Mucosa of descending colon (tissue), 3 donors: ENCODE measurements around the gene RASAL3. TPM values are rescaled to one million over a fixed set of nuclear protein-coding genes. Genes with fewer than 3 reads are reported as not detected.

Source experiments
- ATAC-seq: fragments of 200-7000 bp; cut with Tn5 transposase; one replicate; pipeline ENCODE4 v1.9.1; 2020; ENCODE audit warnings: mild to moderate bottlenecking, moderate library complexity
- DNase-seq, 3 donors: peaks; one replicate each; pipeline ENCODE4 v3.0.0-alpha.2; 2020
- H3K36me3 ChIP-seq: fragments of 200-600 bp; one replicate; pipeline ENCODE4 v1.8.0; 2021; ENCODE audit warnings: low read depth, mild to moderate bottlenecking
- H3K4me1 ChIP-seq: fragments of 200-600 bp; one replicate; pipeline ENCODE4 v1.8.0; 2021; ENCODE audit warnings: low read depth, mild to moderate bottlenecking
- H3K4me3 ChIP-seq: fragments of 200-600 bp; one replicate; pipeline ENCODE4 v1.8.0; 2021; ENCODE audit warnings: mild to moderate bottlenecking
- H3K9me3 ChIP-seq: fragments of 200-600 bp; one replicate; pipeline ENCODE4 v1.8.0; 2021; ENCODE audit warnings: mild to moderate bottlenecking
- intact Hi-C, 2 donors: fragments of 100-400 bp; cut with DNase I in 1 of 2; cut with micrococcal nuclease in 1 of 2; formaldehyde crosslinking; loops; one replicate each; pipeline versions ENCODE4 v1.11.0 to v1.11.1; 2022; cut with DNase I, micrococcal nuclease
- total RNA-seq, 3 donors: library from RNA; stranded (reverse); fragmentation: NEBNext Ultra II Directional in 2 of 3; extraction: Animal tissue kit (Norgen Biotek cat#: 25700) in 2 of 3; gene quantifications; one replicate each; pipeline versions ENCODE4 v1.2.1 to v1.2.4, GENCODE V29; 2021 to 2023
- TF ChIP-seq, protein P1 (sequence below): fragments of 200-600 bp; IDR thresholded peaks from one replicate; pipeline ENCODE4 v1.8.0; 2022; ENCODE audit warnings: antibody characterized with exemption, mild to moderate bottlenecking
- donor health status: DM: no; HTN: no; CAD: no; lungs with moderate emphysema.
- donor health status: DM: no; HTN: no; CAD: no.
- donor health status: DM: no; HTN: yes; CAD: no.

Gene RASAL3
- total RNA-seq, 3 donors from 2014 or later = 4.0 to 5.2 (median 5.1) TPM

DNA sequence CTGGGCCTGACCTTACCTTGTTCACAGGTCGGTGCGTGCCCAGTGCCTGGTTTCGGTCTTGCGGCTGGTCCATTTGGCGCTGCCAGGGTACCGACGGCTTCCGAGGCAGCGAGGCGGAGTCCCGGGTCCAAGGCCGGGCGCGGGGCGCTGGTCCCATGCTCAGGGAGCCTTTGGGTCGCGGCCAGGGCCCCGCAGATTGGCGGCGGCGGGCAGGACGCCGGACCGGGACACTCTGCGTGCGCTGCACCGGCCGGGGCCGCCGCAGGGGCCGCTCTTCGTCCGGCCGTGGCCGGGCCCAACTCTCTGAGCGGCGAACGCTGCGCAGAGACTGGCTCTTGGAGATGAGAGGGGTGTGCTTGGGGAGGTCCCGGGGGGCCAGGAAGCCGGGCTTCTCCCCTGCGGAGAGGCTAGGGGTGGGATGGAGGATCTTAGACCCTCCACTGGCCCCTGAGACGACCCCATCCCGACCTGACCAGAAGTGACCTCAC lies 11.2 kb downstream of the RASAL3 start:
- ATAC-seq (peak; percentile 6), DNase-seq (no peak)
- intact Hi-C loops = no loop called here
- TF ChIP-seq, protein P1, sequence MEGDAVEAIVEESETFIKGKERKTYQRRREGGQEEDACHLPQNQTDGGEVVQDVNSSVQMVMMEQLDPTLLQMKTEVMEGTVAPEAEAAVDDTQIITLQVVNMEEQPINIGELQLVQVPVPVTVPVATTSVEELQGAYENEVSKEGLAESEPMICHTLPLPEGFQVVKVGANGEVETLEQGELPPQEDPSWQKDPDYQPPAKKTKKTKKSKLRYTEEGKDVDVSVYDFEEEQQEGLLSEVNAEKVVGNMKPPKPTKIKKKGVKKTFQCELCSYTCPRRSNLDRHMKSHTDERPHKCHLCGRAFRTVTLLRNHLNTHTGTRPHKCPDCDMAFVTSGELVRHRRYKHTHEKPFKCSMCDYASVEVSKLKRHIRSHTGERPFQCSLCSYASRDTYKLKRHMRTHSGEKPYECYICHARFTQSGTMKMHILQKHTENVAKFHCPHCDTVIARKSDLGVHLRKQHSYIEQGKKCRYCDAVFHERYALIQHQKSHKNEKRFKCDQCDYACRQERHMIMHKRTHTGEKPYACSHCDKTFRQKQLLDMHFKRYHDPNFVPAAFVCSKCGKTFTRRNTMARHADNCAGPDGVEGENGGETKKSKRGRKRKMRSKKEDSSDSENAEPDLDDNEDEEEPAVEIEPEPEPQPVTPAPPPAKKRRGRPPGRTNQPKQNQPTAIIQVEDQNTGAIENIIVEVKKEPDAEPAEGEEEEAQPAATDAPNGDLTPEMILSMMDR = no peak
- H3K9me3 ChIP-seq = no peaks in the 10 kb centered on the region
- peaks cover 29% of the 10 kb centered on the region for H3K4me1 ChIP-seq
- H3K4me3 ChIP-seq = no peak overlapping the region
- no peaks in the 10 kb centered on the region for H3K36me3 ChIP-seq

DNA sequence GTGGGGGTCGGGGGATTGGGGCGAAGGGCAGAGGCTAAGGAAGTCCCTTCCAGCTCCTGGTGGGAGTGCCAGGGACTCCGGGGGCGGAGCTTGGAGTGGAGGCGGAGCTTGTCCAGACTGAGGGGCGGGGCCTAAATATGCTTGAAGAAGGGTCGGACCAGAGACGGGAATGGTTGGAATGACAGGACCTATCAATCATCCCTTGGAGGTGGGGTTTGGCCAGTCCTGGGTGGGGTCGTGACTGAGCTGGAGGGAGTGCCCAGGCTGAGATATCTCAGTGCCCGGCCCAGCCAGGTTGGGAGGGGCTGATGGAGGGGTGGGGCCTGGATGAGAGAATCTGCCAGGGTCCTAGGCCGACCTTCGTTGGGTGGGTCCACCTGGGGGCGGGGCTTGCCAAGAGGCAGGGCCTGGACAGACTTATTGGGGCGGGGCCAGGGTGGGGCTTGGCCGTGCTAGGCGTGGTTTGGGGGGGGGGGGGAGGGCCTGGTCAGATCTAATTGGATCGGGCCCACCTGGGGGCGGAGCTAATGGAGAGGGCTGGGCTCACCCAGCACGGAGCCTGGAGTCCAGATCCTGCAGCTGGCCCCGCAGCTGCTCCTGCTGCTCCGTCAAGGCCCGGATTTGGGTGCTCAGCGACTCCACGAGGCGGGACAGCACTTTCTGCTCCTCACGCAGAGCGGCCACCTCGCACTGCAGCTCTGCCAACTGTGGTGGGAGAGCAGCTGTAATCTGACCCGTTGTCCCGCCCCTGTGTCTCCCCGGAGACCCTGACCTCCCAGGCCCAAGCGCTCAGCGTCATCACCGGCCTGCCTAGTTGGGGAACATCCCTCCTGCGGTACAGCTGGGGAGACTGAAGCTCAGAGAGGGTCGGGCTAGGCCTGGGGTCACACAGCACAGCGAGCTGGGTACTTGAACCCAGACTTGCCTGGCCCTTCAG lies 12.0 kb downstream of the RASAL3 start:
- DNase-seq = peak; percentile 86 to 90 (median 88)
- H3K4me3 ChIP-seq = no peak overlapping the region
- H3K36me3 ChIP-seq = no peaks in the 10 kb centered on the region
- peak; percentile 72 for ATAC-seq
- no peaks in the 10 kb centered on the region for H3K9me3 ChIP-seq
- peaks cover 23% of the 10 kb centered on the region for H3K4me1 ChIP-seq
- TF ChIP-seq, protein P1 = no peak
- intact Hi-C loops = no loop called here

DNA sequence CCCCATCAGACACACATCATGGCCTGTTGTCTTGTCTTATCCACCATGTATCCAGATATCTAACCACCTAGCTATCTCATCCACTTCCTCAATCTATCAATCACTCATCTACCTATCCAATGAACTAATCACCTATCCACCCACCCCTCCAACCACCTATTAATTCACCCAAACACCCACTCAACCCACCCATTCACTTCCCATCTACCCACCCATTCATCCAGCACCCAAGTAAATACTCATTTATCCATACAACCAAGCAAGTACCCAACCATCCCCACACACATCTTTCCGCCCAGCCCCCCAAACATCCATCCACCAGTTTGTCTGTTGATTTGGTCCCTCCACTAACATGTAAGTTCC lies 13.8 kb downstream of the RASAL3 start:
- H3K9me3 ChIP-seq = no peaks in the 10 kb centered on the region
- ATAC-seq (no peak), DNase-seq (no peak)
- no peak overlapping the region for H3K4me3 ChIP-seq
- no peaks in the 10 kb centered on the region for H3K36me3 ChIP-seq
- TF ChIP-seq, protein P1 = no peak
- intact Hi-C loops = no loop called here
- H3K4me1 ChIP-seq = peaks cover 17% of the 10 kb centered on the region

DNA sequence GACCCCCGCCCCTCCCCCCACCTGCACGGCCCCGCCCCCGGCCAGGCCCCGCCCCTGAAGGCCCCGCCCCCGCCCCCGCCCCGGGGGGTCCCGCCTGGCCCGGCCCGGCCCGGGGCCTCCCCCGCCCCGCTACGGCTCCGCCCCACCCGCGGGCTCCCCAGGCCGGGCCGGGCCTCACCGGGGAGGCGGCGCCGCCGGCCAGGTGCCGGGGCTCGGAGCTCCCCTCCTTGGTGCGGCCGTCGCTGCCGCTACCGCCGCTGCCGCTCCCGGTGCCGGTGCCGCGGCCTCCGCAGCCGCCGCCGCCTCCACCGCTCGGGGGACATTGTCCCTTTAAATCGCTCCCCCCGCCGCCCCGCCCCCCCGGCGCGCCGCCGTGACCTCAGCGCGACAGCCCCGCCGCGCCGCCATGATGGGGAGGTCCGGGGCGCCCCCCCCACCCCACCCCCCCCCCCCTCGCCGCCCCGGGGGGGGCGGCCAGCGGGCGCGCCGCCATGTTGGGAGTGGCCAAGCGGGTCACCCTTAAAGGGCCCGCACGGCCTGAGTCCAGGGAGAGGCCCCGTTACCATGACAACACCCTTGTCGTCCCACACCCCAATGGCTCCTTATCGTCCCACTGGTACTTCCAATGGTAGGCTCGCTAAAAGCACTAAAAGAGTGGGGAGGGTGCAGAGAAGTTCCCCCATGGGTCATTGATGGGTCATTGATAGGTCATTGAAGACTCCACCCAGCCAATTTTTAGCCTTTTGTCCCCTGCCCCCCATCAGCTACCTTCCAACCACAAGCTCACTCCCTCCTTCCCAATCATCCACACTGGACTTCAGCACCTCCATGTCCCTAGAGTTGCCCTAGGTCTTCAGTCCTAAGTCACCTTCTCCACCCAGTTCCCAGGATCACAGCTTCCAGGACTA lies 14.5 kb downstream of the RASAL3 start, which contains the start of gene WIZ:
Gene WIZ (minus strand): TSS at position 337 of the 908 bp plus-strand sequence. CDS start 1,649 bp downstream, outside the sequence.
- H3K36me3 ChIP-seq = no peaks in the 10 kb centered on the region
- peak; percentile 71 for ATAC-seq
- DNase-seq = peak; percentile 88 to 92 (median 92)
- H3K4me1 ChIP-seq = peaks cover 17% of the 10 kb centered on the region
- TF ChIP-seq, protein P1 = no peak
- H3K9me3 ChIP-seq = no peaks in the 10 kb centered on the region
- intact Hi-C loops = no loop called here
- H3K4me3 ChIP-seq = peak within 1 kb of the TSS; percentile 26

DNA sequence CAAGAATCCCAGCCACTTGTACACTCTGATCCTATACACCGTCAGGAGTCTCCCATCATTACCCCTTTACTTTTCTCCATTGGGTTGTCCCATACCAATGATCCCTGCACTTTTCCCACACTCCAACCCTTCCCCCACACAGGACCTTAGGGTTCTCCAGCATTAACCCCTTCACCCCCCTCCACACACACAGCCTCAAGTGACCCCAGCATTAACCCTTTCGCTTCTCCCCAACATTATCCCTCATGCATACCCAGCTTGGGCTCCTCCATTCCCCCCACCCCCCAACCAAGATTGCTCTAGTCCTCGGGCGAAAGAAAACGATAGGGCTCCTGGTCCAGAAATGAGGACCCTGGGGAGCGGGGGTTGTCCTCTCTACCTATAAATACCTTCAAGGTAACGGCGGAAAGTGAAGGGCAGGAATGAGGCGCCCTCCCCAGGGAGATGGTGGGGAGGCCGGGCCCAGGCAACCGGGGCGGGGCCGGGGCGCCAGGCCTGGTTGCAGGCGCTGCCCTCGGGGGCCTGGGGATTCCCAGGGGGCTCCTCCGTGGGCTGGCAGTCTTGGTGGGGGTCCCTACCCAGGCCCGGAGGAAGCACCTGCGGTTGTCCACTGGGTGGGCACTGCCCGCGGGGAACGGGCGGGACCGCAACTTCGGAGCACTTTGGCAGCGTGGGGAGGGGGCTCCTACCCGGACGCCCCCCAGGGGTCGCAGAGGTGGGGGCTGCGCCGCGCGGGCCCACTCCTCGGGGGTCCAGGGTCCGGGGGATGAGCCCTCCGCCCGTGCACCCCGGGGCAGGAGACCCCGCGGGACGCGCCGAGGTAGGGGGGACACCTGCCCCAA lies 15.3 kb downstream of the RASAL3 start:
- peak overlapping the region; percentile 26 for H3K4me3 ChIP-seq
- TF ChIP-seq, protein P1 = no peak
- intact Hi-C loops = no loop called here
- DNase-seq (no peak), ATAC-seq (no peak)
- no peaks in the 10 kb centered on the region for H3K9me3 ChIP-seq
- no peaks in the 10 kb centered on the region for H3K36me3 ChIP-seq
- H3K4me1 ChIP-seq = peaks cover 17% of the 10 kb centered on the region
